OCI-LY3 (cell line): ENCODE measurements around the gene LMNA.

Experiments
- H2AFZ ChIP-seq: fragments of 200-600, 300-600 bp; shearing (Covaris generic); 2 replicates; pipeline ENCODE4 v1.6.0; 2014; ENCODE audit warnings: antibody characterized with exemption, low read depth, low read length
- H3K27ac ChIP-seq: fragments of 200-600, 300-600 bp; sonication (generic); 2 replicates; pipeline ENCODE4 v1.5.1; 2014; ENCODE audit warnings: mild to moderate bottlenecking, low read length, moderate library complexity, mixed read lengths
- H3K27me3 ChIP-seq: fragments of 200-600, 300-600 bp; sonication (generic); 2 replicates; pipeline ENCODE4 v1.6.1; 2014; ENCODE audit warnings: low read depth, low read length, mixed read lengths
- H3K36me3 ChIP-seq: fragments of 200-600, 300-600 bp; sonication (generic); replicated peaks from 2 replicates; pipeline ENCODE3; 2014; ENCODE audit warnings: low read depth, low read length, mixed read lengths
- H3K4me1 ChIP-seq: fragments of 300-600, 200-600 bp; sonication (generic); 2 replicates; pipeline ENCODE4 v1.6.1; 2014; ENCODE audit warnings: low read length, mixed read lengths
- H3K4me2 ChIP-seq: fragments of 200-600, 300-600 bp; sonication (generic); 2 replicates; pipeline ENCODE4 v1.6.1; 2014; ENCODE audit warnings: low read length, mixed read lengths
- H3K4me3 ChIP-seq: fragments of 300-600, 200-600 bp; sonication (generic); 2 replicates; pipeline ENCODE4 v1.5.1; 2014; ENCODE audit warnings: antibody characterized with exemption, mild to moderate bottlenecking, low read length, moderate library complexity
- H3K79me2 ChIP-seq: fragments of 300-600, 200-600 bp; shearing (Covaris generic); 2 replicates; pipeline ENCODE4 v1.6.1; 2014; ENCODE audit warnings: mild to moderate bottlenecking, low read length, mixed read lengths
- H3K9ac ChIP-seq: fragments of 300-600, 200-600 bp; shearing (Covaris generic); 2 replicates; pipeline ENCODE4 v1.6.0; 2014; ENCODE audit warnings: mild to moderate bottlenecking, low read length, moderate library complexity
- H3K9me3 ChIP-seq: fragments of 200-600, 300-600 bp; shearing (Covaris generic); 2 replicates; pipeline ENCODE4 v1.6.1; 2014; ENCODE audit warnings: low read length, mixed read lengths; ENCODE audit not compliant: insufficient read depth
- H4K20me1 ChIP-seq: fragments of 200-600, 300-600 bp; sonication (generic); 2 replicates; pipeline ENCODE4 v1.6.1; 2016; ENCODE audit warnings: low read length, mixed read lengths; ENCODE audit not compliant: insufficient read depth
- EZH2phosphoT487 ChIP-seq: fragments of 200-600 bp; shearing (Covaris generic); IDR thresholded peaks from 2 replicates; pipeline ENCODE4 v1.6.1; 2018; ENCODE audit warnings: antibody characterized with exemption, mixed run types, low read depth
- TF ChIP-seq, protein P1 (sequence below): fragments of 200-600, 300-600 bp; sonication (generic); IDR thresholded peaks from 2 replicates; pipeline ENCODE4 v1.5.1; 2014; ENCODE audit warnings: antibody characterized with exemption, low read length, low read depth

Gene LMNA

DNA sequence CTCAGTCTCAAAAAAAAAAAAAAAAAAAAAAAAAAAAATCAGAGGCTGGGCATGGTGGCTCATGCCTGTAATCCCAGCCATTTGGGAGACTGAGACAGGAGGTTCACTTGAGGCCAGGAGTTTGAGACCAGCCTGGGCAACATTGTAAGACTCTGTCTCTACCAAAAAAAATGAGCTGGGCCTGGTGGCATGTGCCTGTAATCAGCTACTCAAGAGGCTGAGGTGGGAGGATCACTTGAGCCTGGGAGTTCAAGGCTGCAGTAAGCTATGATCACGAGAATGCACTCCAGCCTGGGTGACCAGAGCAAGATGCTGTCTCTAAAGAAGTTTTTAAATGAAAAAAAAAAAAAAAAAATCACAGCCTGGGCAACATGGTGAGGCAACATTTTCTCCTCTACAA lies 49.2 kb downstream of the LMNA start:
- Histone ChIP-seq H3K36me3 (peaks cover 18% of the 10 kb centered on the region), H3K9me3 (no peaks in the 10 kb centered on the region), H3K9ac (no peak overlapping the region), H3K79me2 (no peaks in the 10 kb centered on the region), H3K4me2 (no peak overlapping the region), H3K27ac (no peak overlapping the region), H4K20me1 (no peaks in the 10 kb centered on the region), H3K4me3 (no peak overlapping the region), H3K27me3 (no peaks in the 10 kb centered on the region), H3K4me1 (peaks cover 5% of the 10 kb centered on the region; the same call in 1 of the 2 replicates), H2AFZ (no peak overlapping the region)
- TF ChIP-seq, protein P1, sequence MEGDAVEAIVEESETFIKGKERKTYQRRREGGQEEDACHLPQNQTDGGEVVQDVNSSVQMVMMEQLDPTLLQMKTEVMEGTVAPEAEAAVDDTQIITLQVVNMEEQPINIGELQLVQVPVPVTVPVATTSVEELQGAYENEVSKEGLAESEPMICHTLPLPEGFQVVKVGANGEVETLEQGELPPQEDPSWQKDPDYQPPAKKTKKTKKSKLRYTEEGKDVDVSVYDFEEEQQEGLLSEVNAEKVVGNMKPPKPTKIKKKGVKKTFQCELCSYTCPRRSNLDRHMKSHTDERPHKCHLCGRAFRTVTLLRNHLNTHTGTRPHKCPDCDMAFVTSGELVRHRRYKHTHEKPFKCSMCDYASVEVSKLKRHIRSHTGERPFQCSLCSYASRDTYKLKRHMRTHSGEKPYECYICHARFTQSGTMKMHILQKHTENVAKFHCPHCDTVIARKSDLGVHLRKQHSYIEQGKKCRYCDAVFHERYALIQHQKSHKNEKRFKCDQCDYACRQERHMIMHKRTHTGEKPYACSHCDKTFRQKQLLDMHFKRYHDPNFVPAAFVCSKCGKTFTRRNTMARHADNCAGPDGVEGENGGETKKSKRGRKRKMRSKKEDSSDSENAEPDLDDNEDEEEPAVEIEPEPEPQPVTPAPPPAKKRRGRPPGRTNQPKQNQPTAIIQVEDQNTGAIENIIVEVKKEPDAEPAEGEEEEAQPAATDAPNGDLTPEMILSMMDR = no peak
- TF ChIP-seq EZH2phosphoT487 = no peak

DNA sequence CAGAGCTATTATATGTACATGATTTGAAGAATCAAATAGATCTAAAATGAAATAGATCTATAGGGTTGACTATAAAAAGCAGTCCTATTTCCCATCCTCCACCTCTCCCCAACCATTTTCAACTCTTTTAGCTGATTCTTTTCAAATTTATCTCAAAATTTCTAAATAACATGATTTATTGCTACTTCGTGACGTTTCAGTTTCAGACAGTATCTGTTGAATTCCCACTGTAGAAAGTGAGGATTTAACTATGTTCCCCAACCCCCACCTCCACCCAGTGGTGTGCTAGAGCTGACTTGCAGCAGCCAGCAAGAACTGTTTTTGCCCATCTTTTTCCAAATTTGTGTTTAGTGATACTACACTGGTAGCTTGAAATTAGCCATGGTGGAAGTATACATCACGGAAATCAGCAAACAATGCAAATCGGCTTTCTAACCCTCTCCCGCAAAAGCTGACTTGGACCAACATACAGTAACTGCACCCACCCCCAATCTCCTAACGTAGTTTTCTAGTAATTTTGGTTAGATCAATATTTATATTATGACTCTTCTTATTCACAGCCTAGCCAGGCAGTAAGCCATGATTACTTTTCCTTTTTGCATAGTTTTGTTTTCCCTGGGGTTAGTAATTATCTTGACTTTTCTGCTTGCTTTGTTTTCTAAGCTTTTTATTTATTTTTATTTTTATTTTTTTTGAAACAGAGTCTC lies 49.8 kb downstream of the LMNA start:
- no peak overlapping the region for H3K4me3 ChIP-seq
- no peaks in the 10 kb centered on the region for H3K27me3 ChIP-seq
- H4K20me1 ChIP-seq = no peaks in the 10 kb centered on the region
- peaks cover 5% of the 10 kb centered on the region; the same call in 1 of the 2 replicates for H3K4me1 ChIP-seq
- no peak overlapping the region for H3K9ac ChIP-seq
- no peak overlapping the region for H3K27ac ChIP-seq
- H3K79me2 ChIP-seq = no peaks in the 10 kb centered on the region
- peaks cover 18% of the 10 kb centered on the region for H3K36me3 ChIP-seq
- H3K4me2 ChIP-seq = no peak overlapping the region
- H2AFZ ChIP-seq = no peak overlapping the region
- no peaks in the 10 kb centered on the region for H3K9me3 ChIP-seq
- TF ChIP-seq, protein P1 = no peak
- TF ChIP-seq EZH2phosphoT487 = no peak

DNA sequence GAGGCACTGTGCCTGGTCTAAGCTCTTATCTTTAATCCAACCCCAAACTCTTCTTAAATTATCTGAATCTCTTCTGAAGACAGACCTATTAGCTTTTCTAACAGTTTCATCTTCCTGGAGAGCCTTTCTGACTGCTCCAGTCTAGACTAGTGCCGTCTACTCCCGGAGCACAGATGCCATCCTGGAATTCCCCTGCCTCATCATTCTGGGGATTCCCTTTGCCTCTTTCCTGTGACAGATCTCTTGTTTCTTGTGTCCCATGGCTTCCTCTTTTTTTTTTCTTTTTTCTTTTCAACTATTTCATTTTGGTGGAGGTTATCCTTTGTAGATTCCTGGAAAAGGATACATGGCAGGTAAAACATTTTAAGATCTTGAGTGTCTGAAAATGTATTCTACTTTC lies 50.6 kb downstream of the LMNA start:
- Histone ChIP-seq H2AFZ (no peak overlapping the region), H3K4me1 (peaks cover 5% of the 10 kb centered on the region; the same call in 1 of the 2 replicates), H3K4me2 (no peak overlapping the region), H3K36me3 (peaks cover 18% of the 10 kb centered on the region), H3K9me3 (no peaks in the 10 kb centered on the region), H3K79me2 (no peaks in the 10 kb centered on the region), H3K9ac (no peak overlapping the region), H3K27ac (no peak overlapping the region), H4K20me1 (no peaks in the 10 kb centered on the region), H3K4me3 (no peak overlapping the region), H3K27me3 (no peaks in the 10 kb centered on the region)
- TF ChIP-seq, protein P1 = no peak
- no peak for TF ChIP-seq EZH2phosphoT487

DNA sequence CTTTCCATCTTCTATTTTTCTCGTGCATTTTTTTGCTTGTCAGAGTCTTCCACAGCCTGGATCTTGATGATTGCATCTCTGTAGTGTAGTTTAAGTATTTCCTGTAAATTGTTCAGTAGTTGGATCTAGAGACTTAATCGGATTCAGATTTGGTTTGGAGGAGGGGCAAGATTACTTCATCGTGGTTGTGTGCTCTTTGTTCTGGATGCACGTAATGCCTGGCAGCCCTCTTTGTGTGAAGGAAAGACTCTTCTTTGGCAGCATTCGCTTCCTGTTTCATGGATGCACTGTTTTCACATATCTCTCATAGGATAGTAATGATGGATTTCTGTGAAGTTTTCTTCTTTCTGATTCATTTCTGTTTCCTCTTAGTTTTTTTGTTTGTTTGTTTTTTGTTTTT lies 53.0 kb downstream of the LMNA start:
- H3K27me3 ChIP-seq = no peaks in the 10 kb centered on the region
- H3K4me1 ChIP-seq = peaks cover 5% of the 10 kb centered on the region; the same call in 1 of the 2 replicates
- H3K36me3 ChIP-seq = peaks cover 12% of the 10 kb centered on the region
- no peak overlapping the region for H3K4me2 ChIP-seq
- H3K4me3 ChIP-seq = no peak overlapping the region
- TF ChIP-seq, protein P1 = no peak
- TF ChIP-seq EZH2phosphoT487 = no peak
- no peaks in the 10 kb centered on the region for H3K9me3 ChIP-seq
- H3K27ac ChIP-seq = no peak overlapping the region
- H4K20me1 ChIP-seq = no peaks in the 10 kb centered on the region
- no peaks in the 10 kb centered on the region for H3K79me2 ChIP-seq
- no peak overlapping the region for H3K9ac ChIP-seq
- no peak overlapping the region for H2AFZ ChIP-seq
